Endothelial cell of umbilical vein (primary cell): ENCODE measurements around the gene AJAP1. TPM values are rescaled to one million over a fixed set of nuclear protein-coding genes. Genes with fewer than 3 reads are reported as not detected.

Source experiments
- BruUV-seq: library from RNA; stranded (reverse); fragments of 400-500 nt; replicated peaks from 2 replicates; lab custom pipeline; 2021; lab: Mats Ljungman, UMichigan
- CTCF ChIA-PET: fragments of 300-600, 350-600 bp; sonication (Branson Sonifier 250); formaldehyde crosslinking; loops from one replicate; lab custom pipeline; 2021; ENCODE audit warnings: antibody characterized with exemption, inconsistent platforms; lab: Charles Lee
- POLR2A ChIA-PET: fragments of 300-600, 350-600 bp; sonication (Branson Sonifier 250); formaldehyde crosslinking; loops from one replicate; lab custom pipeline; 2021; ENCODE audit warnings: antibody characterized with exemption, inconsistent platforms; lab: Charles Lee
- DNase-seq: peaks from one replicate; pipeline ENCODE4 v3.0.0-alpha.2; 2011; ENCODE audit warnings: low read depth, low spot score
- FAIRE-seq: peaks from 2 replicates; lab custom pipeline; 2011; peaks lifted over from hg19 to GRCh38; lab: Jason Lieb, UNC
- H2AFZ ChIP-seq: 2 replicates; pipeline ENCODE4 v1.6.0; 2012; ENCODE audit warnings: low read depth, low read length, control low read depth, inconsistent platforms
- H3K27ac ChIP-seq: 2 replicates; pipeline ENCODE4 v1.5.1; 2011; ENCODE audit warnings: low read depth, mild to moderate bottlenecking, control low read depth, low read length, moderate library complexity; ENCODE audit not compliant: insufficient read depth
- H3K27me3 ChIP-seq, 2 experiments: 2 replicates each; pipeline versions ENCODE4 v1.6.0 to v1.6.1; 2011; ENCODE audit warnings: low read length in 2 of 2, mixed read lengths in 1 of 2; ENCODE audit not compliant: control insufficient read depth in 2 of 2, insufficient read depth in 2 of 2
- H3K36me3 ChIP-seq, 2 experiments: 2 replicates in 1 of 2; 3 replicates in 1 of 2; pipeline ENCODE4 v1.5.1; 2011; ENCODE audit warnings: low read length in 2 of 2, mild to moderate bottlenecking in 1 of 2, moderate library complexity in 1 of 2; ENCODE audit not compliant: control insufficient read depth in 2 of 2, insufficient read depth in 2 of 2; ENCODE audit errors: extremely low read depth in 1 of 2
- H3K4me1 ChIP-seq: 3 replicates; pipeline ENCODE4 v1.5.1; 2011; ENCODE audit warnings: mild to moderate bottlenecking, low read length; ENCODE audit not compliant: control insufficient read depth, insufficient read depth; ENCODE audit errors: extremely low read depth
- H3K4me2 ChIP-seq: 2 replicates; pipeline ENCODE4 v1.6.1; 2011; ENCODE audit warnings: low read length, control low read depth, mixed read lengths; ENCODE audit not compliant: insufficient read depth
- H3K4me3 ChIP-seq, 3 experiments: fragments of 200-600 bp in 1 of 3; sonication (generic), shearing (Covaris generic) in 1 of 3; replicated peaks in 1 of 3; 2 replicates each; pipeline ENCODE4 v1.5.1; 2011 to 2016; ENCODE audit warnings: control low read depth in 3 of 3, low read length in 3 of 3, mild to moderate bottlenecking in 2 of 3, inconsistent platforms in 1 of 3, low read depth in 1 of 3, moderate library complexity in 1 of 3; ENCODE audit not compliant: insufficient read depth in 1 of 3
- H3K79me2 ChIP-seq: 2 replicates; pipeline ENCODE4 v1.6.0; 2012; ENCODE audit warnings: low read length, inconsistent platforms; ENCODE audit not compliant: control insufficient read depth, insufficient read depth
- H3K9ac ChIP-seq: replicated peaks from 2 replicates; pipeline ENCODE3; 2011; ENCODE audit warnings: low read length, control low read depth; ENCODE audit not compliant: insufficient read depth; ENCODE audit errors: extremely low read depth
- H3K9me1 ChIP-seq: replicated peaks from 3 replicates; pipeline ENCODE4 v1.6.0; 2011; ENCODE audit warnings: mild to moderate bottlenecking, low read length; ENCODE audit not compliant: control insufficient read depth, insufficient read depth; ENCODE audit errors: extremely low read depth
- H3K9me3 ChIP-seq: replicated peaks from 2 replicates; pipeline ENCODE4 v1.5.1; 2012; ENCODE audit warnings: low read length, inconsistent platforms; ENCODE audit not compliant: control insufficient read depth, insufficient read depth
- H4K20me1 ChIP-seq: replicated peaks from 2 replicates; pipeline ENCODE3; 2011; ENCODE audit warnings: mild to moderate bottlenecking, low read length; ENCODE audit not compliant: control insufficient read depth, insufficient read depth; ENCODE audit errors: extremely low read depth
- EZH2 ChIP-seq: IDR thresholded peaks from 2 replicates; pipeline ENCODE4 v1.6.1; 2012; ENCODE audit warnings: borderline replicate concordance, low read depth, mild to moderate bottlenecking, moderate library complexity, low read length, inconsistent platforms; ENCODE audit not compliant: severe bottlenecking
- FOS ChIP-seq: IDR thresholded peaks from 2 replicates; pipeline ENCODE4 v1.6.1; 2011; ENCODE audit warnings: mild to moderate bottlenecking, low read length, moderate library complexity, borderline replicate concordance; ENCODE audit not compliant: insufficient read depth
- GATA2 ChIP-seq: IDR thresholded peaks from 2 replicates; pipeline ENCODE4 v1.7.0; 2011; ENCODE audit warnings: low read depth, mild to moderate bottlenecking, moderate library complexity, mixed read lengths, low read length; ENCODE audit not compliant: insufficient read length, insufficient read depth
- JUN ChIP-seq: IDR thresholded peaks from 2 replicates; pipeline ENCODE4 v1.6.1; 2011; ENCODE audit warnings: borderline replicate concordance, low read depth; ENCODE audit not compliant: insufficient read length, insufficient read depth
- MAX ChIP-seq: IDR thresholded peaks from 2 replicates; pipeline ENCODE4 v1.6.1; 2011; ENCODE audit not compliant: insufficient read depth, insufficient read length
- MYC ChIP-seq: IDR thresholded peaks from one replicate; pipeline ENCODE4 v1.6.1; 2011; ENCODE audit warnings: mild to moderate bottlenecking, low read depth, low read length
- POLR2A ChIP-seq: IDR thresholded peaks from 2 replicates; pipeline ENCODE4 v1.6.1; 2012; ENCODE audit warnings: low read depth, mild to moderate bottlenecking, control low read depth, low read length
- POLR2AphosphoS5 ChIP-seq: IDR thresholded peaks from 2 replicates; pipeline ENCODE4 v1.6.1; 2012; ENCODE audit warnings: low read depth, mild to moderate bottlenecking, control low read depth, low read length, moderate library complexity; ENCODE audit not compliant: insufficient read depth
- dilution Hi-C: fragments of 300-500 bp; cut with MboI; formaldehyde crosslinking; loops from one replicate; pipeline ENCODE4 v1.15.0; 2019; ENCODE audit warnings: low sequenced_read_pairs; ENCODE audit not compliant: extremely low pct_ligation_motif_present
- intact Hi-C: fragments of 100-400 bp; cut with micrococcal nuclease; formaldehyde crosslinking; loops from one replicate; pipeline ENCODE4 v1.10.0; 2022
- polyA plus RNA-seq, 4 experiments: library from polyadenylated mRNA; depleted of rRNA in 3 of 4; stranded (reverse) in 3 of 4; unstranded in 1 of 4; fragments of >200 nt; gene quantifications; 2 replicates each; pipeline versions ENCODE4 v1.2.1 to v1.2.3, GENCODE V29; 2011 to 2012; ENCODE audit warnings: missing spikeins in 1 of 4
- total RNA-seq: library from RNA; stranded (reverse); gene quantifications from 2 replicates; pipeline ENCODE4 v1.2.3, GENCODE V29; 2021
- TF ChIP-seq, protein P1 (sequence below), 2 donors: IDR thresholded peaks; 1 replicate in 1 of 2; 2 replicates in 1 of 2; pipeline ENCODE4 v1.5.1; 2011; ENCODE audit warnings: low read length in 2 of 2, mild to moderate bottlenecking in 2 of 2, moderate library complexity in 2 of 2, control low read depth in 1 of 2, inconsistent platforms in 1 of 2, low read depth in 1 of 2; ENCODE audit not compliant: insufficient read depth in 1 of 2; ENCODE audit errors: extremely low read depth in 1 of 2

The AJAP1 gene
- total and polyA plus RNA-seq, 2 donors (not counting 3 experiments of a cell fraction or from before 2014, with no cell fraction given): not detected

DNA sequence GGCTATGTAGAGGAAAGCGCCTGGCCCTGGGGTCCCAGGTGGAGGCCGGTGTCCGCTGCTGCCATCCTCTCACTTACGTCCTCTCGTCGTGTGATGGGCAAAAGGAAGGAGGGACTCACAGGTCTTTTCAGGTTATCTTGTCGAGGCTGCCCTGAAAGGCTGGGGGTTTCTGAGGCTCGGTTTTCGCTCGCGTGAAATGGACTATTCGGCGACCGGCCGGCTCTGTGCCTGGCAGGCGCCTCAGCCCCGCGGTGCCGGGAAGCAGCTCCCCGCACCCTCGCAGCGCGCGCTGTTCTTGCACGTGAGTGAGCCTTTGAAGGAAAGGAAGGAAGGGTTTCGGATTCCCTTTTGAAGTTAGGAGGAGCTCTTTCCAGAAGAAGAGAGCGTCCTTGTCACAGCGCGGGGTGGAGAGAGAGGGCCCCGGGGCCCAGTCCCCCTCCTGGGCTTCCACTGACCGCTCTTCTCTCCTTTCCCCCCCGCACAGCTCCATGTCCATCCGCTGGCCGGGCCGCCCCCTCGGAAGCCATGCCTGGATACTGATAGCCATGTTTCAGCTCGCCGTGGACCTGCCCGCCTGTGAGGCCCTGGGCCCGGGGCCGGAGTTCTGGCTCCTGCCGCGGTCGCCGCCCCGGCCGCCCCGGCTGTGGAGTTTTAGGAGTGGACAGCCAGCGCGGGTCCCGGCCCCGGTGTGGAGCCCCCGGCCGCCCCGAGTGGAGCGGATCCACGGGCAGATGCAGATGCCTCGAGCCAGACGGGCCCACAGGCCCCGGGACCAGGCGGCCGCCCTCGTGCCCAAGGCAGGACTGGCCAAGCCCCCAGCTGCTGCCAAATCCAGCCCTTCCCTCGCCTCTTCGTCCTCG, 57.2 kb downstream of the AJAP1 start:
- H3K79me2 ChIP-seq: no peaks in the 10 kb centered on the region
- no peak overlapping the region for H3K27ac ChIP-seq
- CTCF ChIA-PET: no interaction called here
- DNase-seq (no peak), FAIRE-seq (no peak)
- H3K9me1 ChIP-seq: no peaks in the 10 kb centered on the region
- no peaks in the 10 kb centered on the region for H3K27me3 ChIP-seq
- no peak overlapping the region for H3K4me2 ChIP-seq
- no peaks in the 10 kb centered on the region for H3K4me1 ChIP-seq
- dilution Hi-C loops: no loop called here
- H3K4me3 ChIP-seq: no peak overlapping the region
- H3K9me3 ChIP-seq: peaks cover 10% of the 10 kb centered on the region
- H2AFZ ChIP-seq: no peak overlapping the region
- no peak overlapping the region for H3K9ac ChIP-seq
- intact Hi-C loops: no loop called here
- H4K20me1 ChIP-seq: no peaks in the 10 kb centered on the region
- POLR2A ChIA-PET: no interaction called here
- TF ChIP-seq FOS (no peak), POLR2A (no peak), JUN (no peak), POLR2AphosphoS5 (no peak), GATA2 (no peak), EZH2 (no peak), MYC (no peak), MAX (no peak)
- TF ChIP-seq, protein P1, sequence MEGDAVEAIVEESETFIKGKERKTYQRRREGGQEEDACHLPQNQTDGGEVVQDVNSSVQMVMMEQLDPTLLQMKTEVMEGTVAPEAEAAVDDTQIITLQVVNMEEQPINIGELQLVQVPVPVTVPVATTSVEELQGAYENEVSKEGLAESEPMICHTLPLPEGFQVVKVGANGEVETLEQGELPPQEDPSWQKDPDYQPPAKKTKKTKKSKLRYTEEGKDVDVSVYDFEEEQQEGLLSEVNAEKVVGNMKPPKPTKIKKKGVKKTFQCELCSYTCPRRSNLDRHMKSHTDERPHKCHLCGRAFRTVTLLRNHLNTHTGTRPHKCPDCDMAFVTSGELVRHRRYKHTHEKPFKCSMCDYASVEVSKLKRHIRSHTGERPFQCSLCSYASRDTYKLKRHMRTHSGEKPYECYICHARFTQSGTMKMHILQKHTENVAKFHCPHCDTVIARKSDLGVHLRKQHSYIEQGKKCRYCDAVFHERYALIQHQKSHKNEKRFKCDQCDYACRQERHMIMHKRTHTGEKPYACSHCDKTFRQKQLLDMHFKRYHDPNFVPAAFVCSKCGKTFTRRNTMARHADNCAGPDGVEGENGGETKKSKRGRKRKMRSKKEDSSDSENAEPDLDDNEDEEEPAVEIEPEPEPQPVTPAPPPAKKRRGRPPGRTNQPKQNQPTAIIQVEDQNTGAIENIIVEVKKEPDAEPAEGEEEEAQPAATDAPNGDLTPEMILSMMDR (IDR thresholded peaks at IDR 0.05; ENCODE audit: extremely low read depth in 1 of 2, insufficient read depth in 1 of 2, low read depth in 1 of 2, low read length in 2 of 2): no peak
- H3K36me3 ChIP-seq: no peaks in the 10 kb centered on the region
- no TSS peak for BruUV-seq
